Measurements from ENCODE around the gene RNASET2. TPM values are rescaled to one million over a fixed set of nuclear protein-coding genes. Genes with fewer than 3 reads are reported as not detected.
"Not testable (repeated sequence)": the region's sequence is repeated elsewhere in the genome, so short reads cannot be mapped to it uniquely, and the experiment has no call there.

Gene RNASET2
- total RNA-seq, 2 donors from 2014 or later, result 25.8 to 29.3 TPM

- peak; percentile 59 for DNase-seq
Observed at GRCh38 chr6:166949528-166950442, 6.6 kb downstream of the RNASET2 start.

GRCh38 chr6:166948724-166949123 is 7.6 kb downstream of the RNASET2 start:
- H3K4me3 ChIP-seq (ENCODE audit: low read length); H3K27me3 ChIP-seq (ENCODE audit: control insufficient read depth, insufficient read depth, low read length, poor library complexity, severe bottlenecking); H3K4me1 ChIP-seq (ENCODE audit: control insufficient read depth, insufficient read depth, low read length); H3K27ac ChIP-seq (ENCODE audit: low read depth, low read length); H3K9me3 Mint-ChIP-seq; H3K36me3 ChIP-seq (ENCODE audit: control insufficient read depth, insufficient read depth, low read length); H3K9me3 ChIP-seq (ENCODE audit: control insufficient read depth, low read length); H3K9ac ChIP-seq (ENCODE audit: extremely low read depth, low read length, poor library complexity, severe bottlenecking); H3K4me3 Mint-ChIP-seq; H3K4me1 Mint-ChIP-seq; H3K27ac Mint-ChIP-seq: not testable (repeated sequence)
- H3K36me3 Mint-ChIP-seq (ENCODE audit: low read depth), result peaks cover 38% of the 10 kb centered on the region
- peak; percentile 37 for DNase-seq
- WGBS, 2 experiments (ENCODE audit: insufficient coverage in 1 of 2, insufficient read length in 1 of 2), result 86% methylated on average over 4 to 6 of the region's 6 CpGs
- peaks cover 16% of the 10 kb centered on the region for H3K27me3 Mint-ChIP-seq (ENCODE audit: insufficient read depth)

More at GRCh38 chr6:166949528-166950442, 6.6 kb downstream of the RNASET2 start:
- Mint-ChIP-seq H3K36me3 (ENCODE audit: low read depth) (peaks cover 38% of the 10 kb centered on the region), H3K9me3 (peaks cover 5% of the 10 kb centered on the region), H3K4me3 (no peak overlapping the region), H3K27me3 (ENCODE audit: insufficient read depth) (peaks cover 16% of the 10 kb centered on the region), H3K4me1 (peaks cover 6% of the 10 kb centered on the region), H3K27ac (no peak overlapping the region)
- Histone ChIP-seq H3K9ac (ENCODE audit: extremely low read depth, low read length, poor library complexity, severe bottlenecking) (no peak overlapping the region), H3K4me1 (ENCODE audit: control insufficient read depth, insufficient read depth, low read length) (no peaks in the 10 kb centered on the region), H3K27ac (ENCODE audit: low read depth, low read length) (no peak overlapping the region), H3K9me3 (ENCODE audit: control insufficient read depth, low read length) (no peaks in the 10 kb centered on the region), H3K4me3 (ENCODE audit: low read length) (no peak overlapping the region), H3K36me3 (ENCODE audit: control insufficient read depth, insufficient read depth, low read length) (no peaks in the 10 kb centered on the region), H3K27me3 (ENCODE audit: control insufficient read depth, insufficient read depth, low read length, poor library complexity, severe bottlenecking) (no peaks in the 10 kb centered on the region)
- TF ChIP-seq CTCF (conservative IDR thresholded peaks at IDR 0.05), result no peak
- WGBS, 2 experiments (ENCODE audit: insufficient coverage in 1 of 2, insufficient read length in 1 of 2), result 79 to 93% methylated on average over 4 to 9 of the region's 9 CpGs

- no peak overlapping the region for H3K4me3 Mint-ChIP-seq
- H3K27ac Mint-ChIP-seq, result no peak overlapping the region
- peaks cover 5% of the 10 kb centered on the region for H3K9me3 Mint-ChIP-seq
- H3K27me3 Mint-ChIP-seq (ENCODE audit: insufficient read depth), result peaks cover 16% of the 10 kb centered on the region
- TF ChIP-seq CTCF (conservative IDR thresholded peaks at IDR 0.05), result no peak
- Histone ChIP-seq H3K36me3 (ENCODE audit: control insufficient read depth, insufficient read depth, low read length) (no peaks in the 10 kb centered on the region), H3K4me3 (ENCODE audit: low read length) (no peak overlapping the region), H3K27ac (ENCODE audit: low read depth, low read length) (no peak overlapping the region), H3K9me3 (ENCODE audit: control insufficient read depth, low read length) (no peaks in the 10 kb centered on the region), H3K9ac (ENCODE audit: extremely low read depth, low read length, poor library complexity, severe bottlenecking) (no peak overlapping the region), H3K4me1 (ENCODE audit: control insufficient read depth, insufficient read depth, low read length) (no peaks in the 10 kb centered on the region), H3K27me3 (ENCODE audit: control insufficient read depth, insufficient read depth, low read length, poor library complexity, severe bottlenecking) (no peaks in the 10 kb centered on the region)
- WGBS, 2 experiments (ENCODE audit: insufficient coverage in 1 of 2, insufficient read length in 1 of 2), result 89 to 92% methylated on average over 4 to 5 of the region's 5 CpGs
- no peak for DNase-seq
- peaks cover 6% of the 10 kb centered on the region for H3K4me1 Mint-ChIP-seq
- H3K36me3 Mint-ChIP-seq (ENCODE audit: low read depth), result peaks cover 45% of the 10 kb centered on the region
Observed at GRCh38 chr6:166947251-166947650, 9.1 kb downstream of the RNASET2 start.

Measured in endodermal cell (in vitro differentiated cells).